Sciatic nerve (tissue), 2 donors: ENCODE results near the gene LSM7. TPM values are rescaled to one million over a fixed set of nuclear protein-coding genes. Genes with fewer than 3 reads are reported as not detected.

Source experiments
- ATAC-seq: fragments of 200-7000 bp; cut with Tn5 transposase; one replicate; pipeline ENCODE4 v1.9.1; 2020; ENCODE audit warnings: mild to moderate bottlenecking, moderate library complexity
- DNase-seq: peaks from one replicate; pipeline ENCODE4 v3.0.0-alpha.2; 2020; ENCODE audit warnings: low spot score
- intact Hi-C: fragments of 100-400 bp; cut with DNase I; formaldehyde crosslinking; loops from one replicate; pipeline ENCODE4 v1.14.2; 2022
- total RNA-seq: library from RNA; stranded (reverse); fragmentation: NEBNext Ultra II Directional; extraction: Animal tissue kit (Norgen Biotek cat#: 25700); gene quantifications from one replicate; pipeline ENCODE4 v1.2.1, GENCODE V29; 2021
- donor health status: DM: no; HTN: no; CAD: no.
- donor health status: DM: no; HTN: no; CAD: no.

The LSM7 gene
- total RNA-seq, 1 donor from 2014 or later, result 46.9 TPM

GRCh38 chr19:2340496-2341243 lies 12.3 kb upstream of the LSM7 start:
- DNase-seq (no peak), ATAC-seq (no peak)
- intact Hi-C loops, result no loop called here

DNA sequence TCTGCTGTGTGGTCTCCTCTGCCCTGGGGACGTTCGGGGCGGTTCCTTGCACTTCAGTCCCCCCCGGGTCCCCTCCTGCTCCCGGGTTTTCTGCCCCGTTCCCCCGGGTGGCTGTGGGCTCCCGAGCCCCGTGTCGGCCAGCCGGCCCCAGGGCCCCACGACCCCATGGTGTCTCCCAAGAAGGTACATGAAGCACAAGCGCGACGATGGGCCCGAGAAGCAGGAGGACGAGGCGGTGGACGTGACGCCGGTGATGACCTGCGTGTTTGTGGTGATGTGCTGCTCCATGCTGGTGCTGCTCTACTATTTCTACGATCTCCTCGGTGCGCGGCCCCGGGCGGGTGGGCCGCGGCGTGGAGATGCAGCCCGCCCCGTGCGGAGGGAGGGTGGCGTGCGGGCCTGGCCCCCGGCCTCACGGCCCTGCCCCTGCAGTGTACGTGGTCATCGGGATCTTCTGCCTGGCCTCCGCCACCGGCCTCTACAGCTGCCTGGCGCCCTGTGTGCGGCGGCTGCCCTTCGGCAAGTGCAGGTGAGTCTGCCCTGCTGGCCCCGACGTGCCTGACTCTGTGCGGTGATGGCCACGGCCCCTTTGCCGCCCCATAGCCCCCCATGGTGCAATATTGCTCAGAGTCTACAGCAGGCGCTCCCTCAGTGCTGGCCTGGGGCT lies 11.4 kb upstream of the LSM7 start:
- DNase-seq, result no peak
- intact Hi-C loops, result no loop called here
- ATAC-seq, result no peak

GRCh38 chr19:2338751-2339643 lies 10.6 kb upstream of the LSM7 start:
- intact Hi-C loops, result no loop called here
- ATAC-seq (no peak), DNase-seq (no peak)

DNA sequence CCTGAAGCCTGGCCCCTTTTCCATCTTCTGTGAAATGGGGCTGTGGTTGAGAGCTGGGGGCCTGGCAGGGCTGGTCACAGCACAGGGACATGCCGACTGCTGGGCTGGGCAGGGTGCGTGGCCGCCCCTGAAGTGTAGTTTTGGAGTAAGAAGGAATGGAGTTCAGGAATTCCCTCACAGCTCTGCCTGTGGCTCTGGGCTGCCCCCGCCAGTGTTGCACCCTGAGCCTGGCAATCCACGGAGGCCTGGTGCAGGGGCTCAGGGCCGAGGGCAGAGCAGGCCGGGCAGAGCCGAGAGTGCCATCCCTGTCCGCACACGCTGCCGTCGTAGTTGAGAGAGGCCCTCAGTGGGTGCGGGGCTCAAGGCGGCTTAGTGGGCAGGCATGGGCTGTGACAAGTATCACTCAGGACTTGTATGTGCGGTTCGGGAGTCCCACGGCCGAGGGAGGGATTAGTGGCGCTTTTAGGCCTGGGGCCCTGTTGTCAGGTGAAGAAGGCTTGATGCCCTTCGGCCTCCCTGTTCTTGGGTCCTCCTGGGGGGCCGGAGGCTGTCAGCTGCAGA lies 9.7 kb upstream of the LSM7 start:
- ATAC-seq (no peak), DNase-seq (no peak)
- intact Hi-C loops, result no loop called here

DNA sequence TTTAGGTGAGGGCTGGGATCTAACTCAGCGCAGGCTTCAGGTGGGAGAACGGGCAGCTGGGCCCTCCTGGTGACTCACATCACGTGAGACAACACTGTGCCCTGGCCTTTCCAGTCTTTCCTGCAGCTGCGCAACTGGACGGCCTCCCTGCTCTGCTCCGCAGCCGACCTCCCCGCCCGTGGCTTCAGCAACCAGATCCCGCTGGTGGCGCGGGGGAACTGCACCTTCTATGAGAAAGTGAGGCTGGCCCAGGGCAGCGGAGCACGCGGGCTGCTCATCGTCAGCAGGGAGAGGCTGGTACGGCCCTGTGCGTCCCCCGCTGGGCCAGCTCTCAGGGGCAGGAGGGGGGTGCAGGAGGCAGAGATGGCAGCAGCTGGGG lies 8.9 kb upstream of the LSM7 start:
- intact Hi-C loops, result no loop called here
- DNase-seq (no peak), ATAC-seq (peak; percentile 87)

DNA sequence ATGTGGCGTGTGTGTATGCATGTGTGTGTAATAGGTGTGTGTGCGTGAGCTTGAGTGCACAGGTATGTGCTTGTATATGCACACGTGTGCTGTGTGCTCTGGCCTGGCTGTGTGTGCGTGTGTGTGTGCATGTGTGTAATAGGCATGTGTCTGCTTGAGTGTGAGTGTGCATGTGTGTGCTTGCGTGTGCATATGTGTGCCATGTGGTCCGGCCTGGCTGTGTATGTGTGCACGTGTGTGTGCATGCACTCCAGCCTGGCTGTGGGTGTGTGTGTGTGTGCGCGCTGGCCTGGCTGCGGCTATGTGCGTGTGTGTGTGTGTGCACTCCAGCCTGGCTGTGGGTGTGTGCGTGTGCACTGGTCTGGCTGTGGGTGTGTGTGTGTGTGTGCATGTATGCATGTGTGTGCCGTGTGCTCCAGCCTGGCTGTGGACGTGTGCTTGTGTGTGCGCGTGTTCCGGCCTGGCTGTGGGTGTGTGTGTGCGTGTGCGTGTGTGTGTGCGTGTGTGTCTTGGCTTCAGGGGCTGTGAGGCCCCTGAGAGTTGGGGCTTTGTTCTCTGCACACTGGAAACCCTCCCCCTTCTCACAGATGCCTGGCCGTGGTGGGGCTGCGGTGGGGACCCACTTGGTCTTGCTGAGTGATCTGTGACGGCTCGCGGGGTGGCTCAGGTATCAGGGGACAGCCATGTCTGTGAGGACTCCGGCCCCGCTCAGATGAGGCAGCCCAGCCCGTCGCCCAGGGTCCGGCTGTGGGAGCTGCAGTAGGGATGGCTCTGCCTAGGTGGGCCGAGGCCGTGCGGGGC lies 8.3 kb upstream of the LSM7 start:
- no peak for DNase-seq
- no peak for ATAC-seq
- intact Hi-C loops, result no loop called here

DNA sequence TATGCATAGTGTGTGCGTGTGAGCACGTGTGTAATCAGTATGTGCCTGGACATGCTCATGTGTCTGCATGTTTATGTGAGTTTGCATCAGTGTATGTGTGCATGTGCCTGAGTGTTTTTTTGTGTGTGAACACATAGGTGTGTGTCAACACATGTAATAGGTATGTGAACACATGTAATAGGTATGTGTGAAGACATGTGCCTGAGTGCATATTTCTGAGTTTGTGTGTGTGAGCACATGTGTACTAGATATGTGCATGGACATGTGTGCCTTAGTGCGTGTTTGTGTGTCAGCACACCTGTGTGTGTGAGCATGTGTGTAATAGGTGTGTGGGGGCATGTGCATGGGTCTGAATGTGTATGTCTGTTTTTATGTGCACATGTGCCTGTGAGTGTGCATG lies 7.5 kb upstream of the LSM7 start:
- intact Hi-C loops, result no loop called here
- ATAC-seq (no peak), DNase-seq (no peak)

DNA sequence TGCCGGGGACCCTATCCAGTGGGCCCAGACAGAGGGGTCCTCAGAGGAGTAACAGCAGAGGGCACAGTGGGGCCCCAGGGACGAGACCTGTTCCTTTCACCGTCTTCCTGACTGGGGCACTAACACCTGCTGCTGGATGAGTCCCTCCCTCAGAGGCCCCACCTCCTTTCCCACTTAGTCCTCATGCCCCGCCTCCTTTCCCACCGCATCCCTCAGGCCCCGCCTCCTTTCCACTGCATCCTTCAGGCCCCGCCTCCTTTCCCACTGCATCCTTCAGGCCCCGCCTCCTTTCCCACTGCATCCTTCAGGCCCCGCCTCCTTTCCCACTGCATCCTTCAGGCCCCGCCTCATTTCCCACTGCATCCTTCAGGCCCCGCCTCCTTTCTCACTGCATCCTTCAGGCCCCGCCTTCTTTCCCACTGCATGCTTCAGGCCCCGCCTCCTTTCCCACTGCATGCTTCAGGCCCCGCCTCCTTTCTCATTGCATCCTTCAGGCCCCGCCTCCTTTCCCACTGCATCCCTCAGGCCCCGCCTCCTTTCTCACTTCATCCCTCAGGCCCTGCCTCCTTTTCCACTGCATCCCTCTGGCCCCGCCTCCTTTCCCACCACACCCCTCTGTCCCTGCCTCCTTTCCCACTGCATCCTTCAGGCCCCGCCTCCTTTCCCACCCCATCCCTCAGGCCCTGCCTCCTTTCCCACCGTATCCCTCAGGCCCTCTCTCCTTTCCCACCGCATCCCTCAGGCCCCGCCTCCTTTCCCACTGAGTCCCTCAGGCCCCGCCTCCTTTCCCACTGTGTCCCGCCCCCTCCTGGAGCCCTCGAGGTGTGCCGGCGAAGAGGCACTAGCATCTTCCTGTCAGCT lies 6.8 kb upstream of the LSM7 start:
- ATAC-seq (no peak), DNase-seq (no peak)
- intact Hi-C loops, result no loop called here

- no peak for DNase-seq
- intact Hi-C loops, result no loop called here
- no peak for ATAC-seq
Observed at GRCh38 chr19:2334426-2334825, 6.0 kb upstream of the LSM7 start.

GRCh38 chr19:2333807-2334211 lies 5.4 kb upstream of the LSM7 start:
- DNase-seq (no peak), ATAC-seq (no peak)
- intact Hi-C loops, result no loop called here

GRCh38 chr19:2333027-2333806 lies 4.8 kb upstream of the LSM7 start:
- DNase-seq (no peak), ATAC-seq (no peak)
- intact Hi-C loops, result no loop called here

DNA sequence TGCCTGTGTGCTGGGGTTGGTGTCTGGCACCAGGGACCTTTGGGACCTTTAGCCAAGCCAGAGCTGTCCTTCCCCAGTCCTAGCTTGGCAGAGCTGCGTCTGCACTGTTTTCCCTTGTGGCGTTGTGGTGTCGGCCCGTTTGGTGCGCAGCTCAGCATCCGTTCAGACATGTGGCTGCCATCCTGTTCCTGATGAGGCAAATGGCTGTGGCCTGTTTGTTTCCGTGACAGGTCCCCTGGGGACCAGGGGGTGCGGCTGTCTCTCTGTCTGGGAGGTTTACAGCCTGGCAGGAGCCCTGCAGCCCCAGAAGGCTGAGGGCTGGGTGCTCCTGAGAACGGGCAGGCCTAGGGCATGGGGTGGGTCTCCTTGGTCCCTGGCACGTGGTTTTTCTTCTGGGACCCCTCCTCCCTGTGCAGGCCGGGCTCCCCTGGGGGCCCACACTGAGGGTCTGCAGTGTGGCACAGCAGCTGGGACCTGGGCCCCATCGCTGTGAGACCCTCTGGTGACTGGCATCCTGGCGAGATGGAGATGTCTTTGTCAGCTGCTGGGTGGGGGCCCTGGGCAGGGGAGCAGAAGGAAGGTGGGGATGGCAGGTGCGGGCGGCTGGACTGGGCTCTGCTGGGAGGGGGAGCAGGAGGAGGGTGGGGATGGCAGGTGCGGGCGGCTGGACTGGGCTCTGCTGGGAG lies 4.1 kb upstream of the LSM7 start:
- intact Hi-C loops, result no loop called here
- DNase-seq (no peak), ATAC-seq (no peak)

DNA sequence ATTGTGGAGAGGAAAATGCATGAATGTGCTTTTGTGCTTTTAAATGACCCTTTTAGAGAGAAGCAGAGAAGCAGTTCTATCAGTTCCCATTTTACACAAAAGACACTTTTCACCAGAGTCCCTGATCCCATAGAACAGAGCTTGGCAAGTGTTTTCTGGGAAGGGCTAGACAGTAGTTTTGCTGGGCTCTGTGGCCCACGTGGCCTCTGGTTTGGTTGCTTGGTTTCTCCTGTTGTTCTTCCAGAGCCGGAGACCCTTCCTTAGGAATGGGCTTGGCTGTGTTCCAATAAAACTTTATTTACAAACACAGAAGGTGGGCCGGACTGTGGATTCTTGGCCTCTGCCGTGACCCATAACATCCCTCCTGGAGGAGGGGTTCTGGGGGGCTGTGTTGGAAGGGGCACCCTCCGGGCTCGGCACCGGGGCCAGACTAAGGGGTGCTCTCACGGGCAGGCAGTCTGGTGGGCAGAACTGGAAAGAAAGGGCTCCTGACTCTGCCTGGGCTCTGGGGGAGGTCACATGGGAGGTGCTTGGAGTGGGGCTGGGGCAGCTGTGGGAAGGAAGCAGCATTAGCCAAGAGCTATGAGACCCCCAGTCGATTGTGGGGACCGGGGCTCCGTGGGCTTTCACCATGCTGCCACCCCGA lies 3.3 kb upstream of the LSM7 start:
- intact Hi-C loops, result no loop called here
- ATAC-seq, result no peak
- no peak for DNase-seq

DNA sequence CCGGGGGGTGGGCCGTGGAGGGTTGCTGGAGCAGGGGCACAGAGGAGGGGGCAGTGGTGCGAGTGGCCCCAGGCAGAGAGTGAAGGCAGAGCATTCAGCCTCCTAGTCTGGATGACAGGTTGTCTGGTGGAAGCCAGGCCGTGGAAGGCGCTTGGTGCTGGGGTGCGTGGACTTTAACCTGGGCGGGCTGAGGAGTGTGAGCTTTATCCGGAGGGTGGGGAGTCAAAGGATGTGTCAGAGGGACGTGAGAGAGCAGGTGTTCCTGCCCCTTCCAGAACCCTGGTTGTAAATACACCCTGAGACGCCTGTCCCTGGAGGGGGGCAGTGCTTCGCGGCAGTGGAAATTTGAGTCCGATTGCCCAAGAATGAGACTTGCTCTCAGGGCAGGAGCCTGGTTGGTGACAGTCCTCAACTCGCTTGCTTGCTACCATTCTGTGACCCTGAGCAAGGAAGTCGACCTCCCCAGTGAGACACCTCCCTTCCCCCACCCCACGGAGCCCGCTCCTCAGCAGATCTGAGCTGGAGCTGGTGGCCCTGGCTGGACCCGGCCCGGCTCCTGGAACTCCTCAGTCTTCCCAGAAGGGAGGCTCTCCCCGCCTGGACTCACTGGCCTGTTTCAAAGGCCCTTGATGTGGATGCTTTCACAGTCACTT lies 2.4 kb upstream of the LSM7 start:
- intact Hi-C loops, result no loop called here
- DNase-seq (no peak), ATAC-seq (no peak)

DNA sequence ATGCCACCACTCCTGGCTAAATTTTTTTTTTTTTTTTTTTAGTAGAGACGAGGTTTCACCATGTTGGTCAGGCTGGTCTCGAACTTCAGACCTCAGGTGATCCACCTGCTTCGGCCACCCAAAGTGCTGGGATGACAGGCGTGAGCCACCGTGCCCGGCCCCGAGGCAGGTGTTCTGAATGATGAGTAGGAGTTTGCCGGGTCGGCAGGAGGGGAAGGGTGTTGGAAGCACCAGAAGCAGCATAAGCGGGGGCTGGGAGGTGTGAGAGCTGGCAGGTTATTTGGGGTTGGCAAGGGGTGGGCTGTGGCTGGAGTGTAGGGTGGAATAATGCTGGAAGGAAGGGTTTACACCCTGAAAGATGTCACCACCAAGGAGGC lies 1.9 kb upstream of the LSM7 start:
- ATAC-seq (no peak), DNase-seq (no peak)
- intact Hi-C loops, result no loop called here

DNA sequence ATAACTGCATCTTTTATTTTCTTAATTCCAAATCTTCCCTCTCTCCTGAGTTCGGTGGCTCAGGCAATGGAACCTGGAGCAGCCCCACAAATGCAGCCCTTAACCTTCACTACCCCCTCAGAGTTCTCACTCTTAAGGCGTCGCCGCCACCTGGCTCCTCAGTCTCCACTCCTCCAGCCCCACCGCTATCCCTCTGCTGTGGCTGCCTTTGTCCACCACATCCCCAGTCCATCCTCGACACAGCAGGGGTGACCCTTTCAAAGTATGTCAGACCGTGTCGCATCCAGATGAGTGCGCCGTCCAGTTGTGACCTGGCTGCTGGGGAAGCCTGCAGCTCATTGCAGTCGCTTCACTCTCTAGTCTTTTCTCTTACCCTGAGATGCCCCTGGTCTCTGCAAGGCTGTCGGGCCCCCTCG lies 1.1 kb upstream of the LSM7 start:
- intact Hi-C loops, result no loop called here
- ATAC-seq (no peak), DNase-seq (no peak)
